Central memory CD8-positive, alpha-beta T cell (primary cell): ENCODE measurements around the gene DBP.
"Not testable (repeated sequence)": the region's sequence is repeated elsewhere in the genome, so short reads cannot be mapped to it uniquely, and the experiment has no call there.

Source experiments
- ATAC-seq: fragments of 150-1000 bp; cut with Tn5 transposase; replicated peaks from 2 replicates; pipeline ENCODE4 v1.10.0; 2022; ENCODE audit warnings: mild to moderate bottlenecking, moderate FRiP score, moderate number of reproducible peaks; ENCODE audit not compliant: poor library complexity, severe bottlenecking; ENCODE audit errors: extremely low read depth
- DNase-seq, 2 donors: peaks; one replicate each; pipeline ENCODE4 v3.0.0; 2021; ENCODE audit warnings: low spot score in 2 of 2
- H3K27ac Mint-ChIP-seq: one replicate; pipeline ENCODE4 v1.8.0; 2022; ENCODE audit warnings: low read depth, mild to moderate bottlenecking, moderate library complexity, mixed read lengths
- H3K27me3 Mint-ChIP-seq: one replicate; pipeline ENCODE4 v1.8.0; 2022; ENCODE audit warnings: mixed read lengths
- H3K36me3 Mint-ChIP-seq: one replicate; pipeline ENCODE4 v1.8.0; 2022; ENCODE audit warnings: mild to moderate bottlenecking, moderate library complexity, mixed read lengths; ENCODE audit not compliant: insufficient read depth
- H3K4me1 Mint-ChIP-seq: one replicate; pipeline ENCODE4 v1.8.0; 2022; ENCODE audit warnings: mixed read lengths
- H3K4me3 Mint-ChIP-seq: one replicate; pipeline ENCODE4 v1.8.0; 2022; ENCODE audit warnings: mild to moderate bottlenecking, moderate library complexity, mixed read lengths
- H3K9me3 Mint-ChIP-seq: one replicate; pipeline ENCODE4 v1.8.0; 2022; ENCODE audit warnings: mixed read lengths

Gene DBP

DNA sequence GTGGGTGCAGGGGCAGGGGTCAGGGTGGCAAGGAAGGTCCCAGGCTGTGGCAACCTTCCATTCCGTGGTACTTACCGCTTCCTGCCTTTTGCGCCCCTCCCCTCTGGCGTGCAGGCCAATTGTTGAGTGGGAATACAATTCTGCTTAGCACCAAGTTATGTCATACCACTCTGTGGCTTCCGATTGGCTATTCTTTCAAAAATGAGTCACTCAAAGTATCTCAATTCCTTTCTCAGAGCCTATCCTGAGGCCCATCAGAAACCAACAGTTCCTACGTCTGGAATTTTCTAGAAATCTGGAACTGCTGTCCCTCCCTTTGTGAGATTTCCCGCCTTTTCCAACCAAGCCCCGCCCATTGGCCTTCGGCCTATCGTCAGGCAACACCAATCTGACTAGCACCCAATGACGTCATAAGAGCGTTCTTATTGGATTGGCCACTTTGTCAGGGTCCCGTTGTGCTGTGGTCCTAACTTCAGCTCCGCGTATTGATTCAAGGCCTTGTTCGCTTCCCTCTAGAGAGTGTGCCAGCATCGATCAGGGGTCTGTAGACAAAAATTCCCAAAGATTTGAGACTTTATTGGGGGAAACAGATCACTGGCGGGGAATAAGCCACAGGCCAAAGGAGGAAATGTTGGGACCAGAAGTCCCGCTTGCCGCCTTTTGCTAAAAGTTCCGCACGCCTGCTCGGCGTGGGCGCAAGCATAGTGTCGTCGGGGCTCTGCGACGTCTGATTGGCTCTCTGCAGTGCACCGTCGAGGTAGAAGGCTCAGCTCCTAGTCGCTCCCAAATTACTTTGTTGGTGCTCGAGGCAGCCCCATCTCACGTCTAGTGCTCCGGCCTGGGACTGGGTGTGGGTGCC, 23.9 kb upstream of the DBP start:
- peak; percentile 66 to 74 for DNase-seq
- Mint-ChIP-seq H3K27ac (peak overlapping the region; percentile 86), H3K4me1 (peaks cover 7% of the 10 kb centered on the region), H3K9me3 (no peaks in the 10 kb centered on the region), H3K27me3 (no peaks in the 10 kb centered on the region), H3K36me3 (peaks cover 4% of the 10 kb centered on the region), H3K4me3 (peak overlapping the region; percentile 61)
- ATAC-seq, result peak; percentile 87

DNA sequence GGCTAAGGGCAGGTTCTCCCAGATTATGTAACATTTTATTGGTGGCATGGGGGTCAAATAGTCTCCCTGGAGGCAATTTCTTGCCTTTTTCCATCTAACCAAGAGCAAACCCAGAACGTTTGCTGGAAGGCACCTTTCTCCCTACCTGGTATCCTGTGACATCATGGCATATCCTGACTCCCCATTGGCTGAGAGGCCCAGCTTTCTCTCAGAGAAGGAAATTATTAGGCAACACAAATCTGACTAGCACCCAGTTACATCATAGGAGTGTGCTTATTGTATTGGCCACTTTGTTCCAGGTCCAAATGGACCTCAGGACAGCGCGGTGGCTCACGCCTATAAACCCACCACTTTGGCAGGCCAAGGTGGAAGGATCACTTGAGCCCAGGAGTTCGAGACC, 22.6 kb upstream of the DBP start:
- H3K36me3 Mint-ChIP-seq, result peaks cover 4% of the 10 kb centered on the region
- H3K4me3 Mint-ChIP-seq, result no peak overlapping the region
- DNase-seq (no peak), ATAC-seq (no peak)
- peaks cover 7% of the 10 kb centered on the region for H3K4me1 Mint-ChIP-seq
- no peaks in the 10 kb centered on the region for H3K9me3 Mint-ChIP-seq
- H3K27ac Mint-ChIP-seq, result no peak overlapping the region
- H3K27me3 Mint-ChIP-seq, result no peaks in the 10 kb centered on the region

GRCh38 chr19:48658483-48658882, 21.3 kb upstream of the DBP start:
- Mint-ChIP-seq H3K27ac (no peak overlapping the region), H3K4me1 (peaks cover 7% of the 10 kb centered on the region), H3K36me3 (peaks cover 4% of the 10 kb centered on the region), H3K9me3 (no peaks in the 10 kb centered on the region), H3K4me3 (no peak overlapping the region), H3K27me3 (no peaks in the 10 kb centered on the region)
- DNase-seq, result no peak
- no peak for ATAC-seq

- H3K4me3 Mint-ChIP-seq, H3K27ac Mint-ChIP-seq, DNase-seq, H3K36me3 Mint-ChIP-seq, H3K4me1 Mint-ChIP-seq, H3K9me3 Mint-ChIP-seq, ATAC-seq, H3K27me3 Mint-ChIP-seq: not testable (repeated sequence)
These were observed 20.6 kb upstream of the DBP start for GRCh38 chr19:48657828-48658227.

DNA sequence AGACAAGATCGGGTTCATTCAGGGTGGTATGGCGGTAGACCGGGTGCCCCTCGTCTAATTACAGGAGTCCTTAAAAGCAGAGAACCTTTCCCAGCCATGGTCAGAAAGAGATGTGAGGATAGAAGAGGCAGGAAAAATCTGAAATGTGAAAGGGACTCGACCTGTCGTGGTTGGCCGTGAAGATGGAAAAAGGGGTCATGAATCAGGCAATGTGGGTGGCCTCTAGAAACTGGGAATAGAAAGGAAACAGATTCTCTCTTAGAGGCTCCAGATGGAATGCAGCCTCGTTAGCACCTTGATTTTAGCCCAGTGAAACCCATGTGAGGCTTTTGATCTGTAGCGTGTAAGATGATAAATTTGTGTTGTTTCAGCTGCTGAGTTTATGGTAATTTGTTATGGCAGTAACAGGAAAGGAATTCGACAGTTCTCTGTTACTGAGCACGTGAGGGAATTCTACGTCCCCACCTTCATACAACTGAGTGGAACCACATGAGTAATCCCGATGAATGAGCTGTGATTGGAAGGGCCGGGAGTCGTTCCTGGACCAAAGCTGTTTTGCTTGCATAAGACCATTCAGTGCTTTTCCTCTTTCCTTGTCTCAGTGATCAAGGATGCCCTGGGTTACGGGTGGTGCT, 19.8 kb upstream of the DBP start:
- Mint-ChIP-seq H3K27ac (no peak overlapping the region), H3K9me3 (no peaks in the 10 kb centered on the region)

DNA sequence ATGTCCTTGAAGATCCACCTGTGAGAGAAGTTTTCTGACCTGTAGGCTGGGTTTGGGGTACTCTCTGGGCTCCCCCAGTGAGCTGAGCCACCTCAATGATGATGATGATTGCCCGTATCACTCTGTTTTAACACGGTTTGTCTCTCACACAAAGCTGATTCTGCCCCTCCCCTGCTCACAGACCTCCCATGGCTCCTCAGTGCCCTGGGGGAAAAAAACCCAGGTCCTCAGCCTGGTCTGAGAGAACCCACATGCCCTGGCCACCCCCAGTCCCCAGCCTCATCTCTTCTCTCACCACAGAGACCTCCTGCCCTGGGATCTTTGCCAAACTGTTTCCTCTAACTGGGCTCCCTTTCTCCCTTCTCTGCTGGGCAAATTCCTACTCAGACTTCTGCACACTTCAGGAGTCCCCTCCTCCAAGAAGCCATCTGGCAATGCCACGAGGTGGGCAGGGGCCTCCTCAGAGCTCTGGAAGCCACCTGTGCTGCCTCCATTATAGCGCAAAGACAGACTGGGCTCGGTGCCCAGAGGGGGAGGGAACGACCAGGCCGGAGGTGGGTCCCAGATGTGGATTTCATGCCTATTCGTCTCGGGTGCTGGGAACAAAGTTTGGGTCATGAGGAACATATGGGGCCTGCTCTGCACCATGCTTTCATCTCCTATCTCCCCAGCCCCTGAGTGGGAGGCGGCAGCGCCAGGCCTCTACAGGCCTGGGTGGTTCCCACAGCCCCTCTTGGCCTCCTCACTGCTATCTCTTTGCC, 17.3 kb upstream of the DBP start:
- DNase-seq (no peak), ATAC-seq (no peak)
- Mint-ChIP-seq H3K4me1 (peaks cover 3% of the 10 kb centered on the region), H3K27ac (no peak overlapping the region), H3K9me3 (no peaks in the 10 kb centered on the region), H3K27me3 (no peaks in the 10 kb centered on the region), H3K36me3 (peaks cover 3% of the 10 kb centered on the region), H3K4me3 (no peak overlapping the region)

More for the DNA sequence above, 19.8 kb upstream of the DBP start:
- Mint-ChIP-seq H3K4me3 (no peak overlapping the region), H3K27me3 (no peaks in the 10 kb centered on the region), H3K4me1 (peaks cover 7% of the 10 kb centered on the region), H3K36me3 (peaks cover 5% of the 10 kb centered on the region)
- DNase-seq (no peak), ATAC-seq (no peak)

GRCh38 chr19:48651683-48652048, 14.5 kb upstream of the DBP start:
- no peaks in the 10 kb centered on the region for H3K9me3 Mint-ChIP-seq
- H3K4me1 Mint-ChIP-seq, result peaks cover 23% of the 10 kb centered on the region
- H3K27me3 Mint-ChIP-seq, result no peaks in the 10 kb centered on the region
- H3K27ac Mint-ChIP-seq, result peak overlapping the region; percentile 86
- no peak overlapping the region for H3K4me3 Mint-ChIP-seq
- DNase-seq, result no peak
- peaks cover 11% of the 10 kb centered on the region for H3K36me3 Mint-ChIP-seq
- no peak for ATAC-seq

DNA sequence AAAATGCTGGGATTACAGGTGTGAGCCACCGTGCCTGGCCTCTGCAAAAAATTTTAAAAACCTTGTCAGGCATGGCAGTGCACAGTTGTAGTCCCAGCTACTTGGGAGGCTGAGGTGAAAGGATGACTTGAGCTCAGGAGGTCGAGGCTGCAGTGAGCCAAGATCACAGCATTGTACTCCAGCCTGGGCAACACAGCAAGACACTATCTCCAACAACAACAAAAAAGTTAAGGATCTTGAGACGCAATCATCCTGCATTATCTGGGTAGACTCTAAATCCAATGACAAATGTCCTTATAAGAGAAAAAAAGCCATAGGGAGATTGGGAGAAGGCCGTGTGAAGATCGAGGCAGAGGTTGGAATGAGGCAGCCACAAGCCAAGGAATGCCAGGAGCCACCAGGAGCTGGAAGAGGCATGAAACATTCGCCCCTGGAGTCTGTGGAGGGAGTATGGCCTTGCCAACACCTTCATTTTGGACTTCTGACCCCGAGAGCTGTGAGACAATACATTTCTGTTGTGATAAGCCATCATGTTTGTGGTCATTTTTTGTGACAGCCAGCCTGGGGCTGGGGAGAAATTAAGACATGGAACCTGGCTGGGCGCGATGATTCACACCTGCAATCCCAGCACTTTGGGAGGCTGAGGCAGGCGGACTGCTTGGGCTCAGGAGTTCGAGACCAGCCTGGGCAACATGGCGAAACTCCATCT, 13.9 kb upstream of the DBP start:
- H3K9me3 Mint-ChIP-seq, result no peaks in the 10 kb centered on the region
- peaks cover 11% of the 10 kb centered on the region for H3K36me3 Mint-ChIP-seq
- H3K27me3 Mint-ChIP-seq, result no peaks in the 10 kb centered on the region
- DNase-seq, result no peak
- H3K4me3 Mint-ChIP-seq, result no peak overlapping the region
- no peak for ATAC-seq
- peak overlapping the region; percentile 86 for H3K27ac Mint-ChIP-seq
- peaks cover 28% of the 10 kb centered on the region for H3K4me1 Mint-ChIP-seq

DNA sequence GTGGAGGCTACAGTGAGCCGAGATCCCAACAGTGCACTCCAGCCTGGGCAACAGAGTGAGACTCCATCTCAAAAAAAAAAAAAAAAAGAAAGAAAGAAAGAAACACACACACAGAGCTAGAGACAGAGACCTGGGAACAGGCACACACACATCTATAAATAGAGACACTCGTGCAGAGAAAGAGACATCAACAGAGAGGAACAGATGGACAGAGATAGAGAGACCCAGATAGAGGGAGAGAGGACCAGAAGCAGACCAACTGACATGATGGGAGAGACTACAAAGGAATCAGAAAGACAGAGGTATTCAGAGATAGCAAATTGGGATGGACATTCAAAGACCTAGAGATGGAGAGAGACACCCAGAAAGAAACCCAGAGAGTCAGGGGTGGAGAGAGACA, 11.0 kb upstream of the DBP start:
- no peak for DNase-seq
- ATAC-seq, result no peak
- Mint-ChIP-seq H3K4me1 (peaks cover 48% of the 10 kb centered on the region), H3K27ac (peak overlapping the region; percentile 84), H3K9me3 (no peaks in the 10 kb centered on the region), H3K4me3 (peak overlapping the region; percentile 6), H3K27me3 (no peaks in the 10 kb centered on the region), H3K36me3 (peaks cover 13% of the 10 kb centered on the region)

- H3K4me3 Mint-ChIP-seq, result peak overlapping the region; percentile 86
- no peaks in the 10 kb centered on the region for H3K27me3 Mint-ChIP-seq
- H3K4me1 Mint-ChIP-seq, result peaks cover 48% of the 10 kb centered on the region
- no peak for DNase-seq
- no peaks in the 10 kb centered on the region for H3K9me3 Mint-ChIP-seq
- H3K27ac Mint-ChIP-seq, result peak overlapping the region; percentile 84
- no peak for ATAC-seq
- H3K36me3 Mint-ChIP-seq, result peaks cover 11% of the 10 kb centered on the region
These were observed 9.6 kb upstream of the DBP start for GRCh38 chr19:48646722-48647216.

DNA sequence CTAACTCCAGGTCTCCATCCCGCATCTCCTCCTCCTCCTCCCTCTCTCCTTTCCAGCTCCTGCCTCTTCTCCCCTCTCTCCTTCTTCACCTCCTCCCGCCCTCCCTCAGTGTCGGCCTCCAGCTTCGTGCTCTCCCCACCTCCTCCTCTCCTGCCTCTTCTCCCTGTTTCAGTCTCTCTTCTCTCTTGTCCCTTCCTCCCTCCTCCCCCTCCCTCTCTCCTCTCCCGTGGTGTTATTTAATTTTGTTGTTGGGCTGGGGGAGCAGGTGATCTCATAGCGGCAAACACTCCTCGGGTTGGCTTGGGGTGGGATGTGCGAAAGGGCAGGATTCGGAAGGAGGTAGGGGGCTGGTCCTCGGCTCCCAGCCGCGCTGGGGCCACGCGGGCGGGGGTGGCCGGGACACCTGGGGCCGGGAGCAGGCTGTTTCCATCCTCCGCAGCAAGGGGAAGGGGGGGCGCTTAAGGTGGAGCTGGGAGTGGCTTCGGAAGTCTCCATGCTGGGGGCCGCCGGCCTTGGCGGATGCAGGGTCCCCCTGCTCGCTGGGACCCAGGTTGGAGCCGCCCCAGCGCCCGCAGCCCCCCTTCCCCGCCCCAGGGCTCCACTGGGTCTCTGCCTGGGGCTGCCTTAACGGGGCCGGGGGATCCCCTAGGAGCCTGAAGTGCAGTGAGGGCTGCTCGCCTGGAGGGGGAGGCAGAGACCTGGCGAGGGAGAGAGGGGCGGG, 9.0 kb upstream of the DBP start, which contains the start of gene CA11:
Gene CA11 (minus strand): TSS at position 187 of the 721 bp plus-strand sequence. CDS start 555 bp downstream, outside the sequence.
- H3K36me3 Mint-ChIP-seq, result peaks cover 11% of the 10 kb centered on the region
- no peaks in the 10 kb centered on the region for H3K27me3 Mint-ChIP-seq
- H3K4me3 Mint-ChIP-seq, result peak within 1 kb of the TSS; percentile 86
- ATAC-seq (peak; percentile 75), DNase-seq (peak; percentile 91 to 92)
- peaks cover 48% of the 10 kb centered on the region for H3K4me1 Mint-ChIP-seq
- no peaks in the 10 kb centered on the region for H3K9me3 Mint-ChIP-seq
- peak within 1 kb of the TSS; percentile 84 for H3K27ac Mint-ChIP-seq
